ENCODE measurements around the gene CLEC11A.
"Not testable (repeated sequence)": the region's sequence is repeated elsewhere in the genome, so short reads cannot be mapped to it uniquely, and the experiment has no call there.

Gene CLEC11A

DNA sequence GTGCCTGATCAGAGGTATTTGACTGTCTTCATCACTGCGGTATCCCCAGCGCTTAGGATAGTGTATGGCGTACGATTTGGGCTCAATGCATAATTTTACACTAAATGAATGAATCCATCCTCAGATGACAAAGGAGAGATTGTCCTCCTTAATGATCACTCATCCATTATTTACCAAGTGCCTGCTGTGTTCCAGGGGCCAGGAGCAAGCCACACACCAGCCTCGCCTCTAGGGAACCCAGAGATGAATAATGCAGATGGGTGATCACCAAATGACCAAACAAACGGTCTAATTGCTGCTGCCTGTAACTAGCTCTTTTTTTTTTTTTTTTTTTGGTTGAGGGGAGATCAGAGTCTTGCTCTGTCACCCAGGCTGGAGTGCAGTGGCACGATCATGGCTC, 41.2 kb downstream of the CLEC11A start:
- Histone ChIP-seq H3K4me3 (no peak overlapping the region), H3K27ac (no peak overlapping the region)
- TF ChIP-seq, protein P1, sequence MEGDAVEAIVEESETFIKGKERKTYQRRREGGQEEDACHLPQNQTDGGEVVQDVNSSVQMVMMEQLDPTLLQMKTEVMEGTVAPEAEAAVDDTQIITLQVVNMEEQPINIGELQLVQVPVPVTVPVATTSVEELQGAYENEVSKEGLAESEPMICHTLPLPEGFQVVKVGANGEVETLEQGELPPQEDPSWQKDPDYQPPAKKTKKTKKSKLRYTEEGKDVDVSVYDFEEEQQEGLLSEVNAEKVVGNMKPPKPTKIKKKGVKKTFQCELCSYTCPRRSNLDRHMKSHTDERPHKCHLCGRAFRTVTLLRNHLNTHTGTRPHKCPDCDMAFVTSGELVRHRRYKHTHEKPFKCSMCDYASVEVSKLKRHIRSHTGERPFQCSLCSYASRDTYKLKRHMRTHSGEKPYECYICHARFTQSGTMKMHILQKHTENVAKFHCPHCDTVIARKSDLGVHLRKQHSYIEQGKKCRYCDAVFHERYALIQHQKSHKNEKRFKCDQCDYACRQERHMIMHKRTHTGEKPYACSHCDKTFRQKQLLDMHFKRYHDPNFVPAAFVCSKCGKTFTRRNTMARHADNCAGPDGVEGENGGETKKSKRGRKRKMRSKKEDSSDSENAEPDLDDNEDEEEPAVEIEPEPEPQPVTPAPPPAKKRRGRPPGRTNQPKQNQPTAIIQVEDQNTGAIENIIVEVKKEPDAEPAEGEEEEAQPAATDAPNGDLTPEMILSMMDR (IDR thresholded peaks at IDR 0.05): no peak
- DNase-seq (ENCODE audit: low spot score): no peak

DNA sequence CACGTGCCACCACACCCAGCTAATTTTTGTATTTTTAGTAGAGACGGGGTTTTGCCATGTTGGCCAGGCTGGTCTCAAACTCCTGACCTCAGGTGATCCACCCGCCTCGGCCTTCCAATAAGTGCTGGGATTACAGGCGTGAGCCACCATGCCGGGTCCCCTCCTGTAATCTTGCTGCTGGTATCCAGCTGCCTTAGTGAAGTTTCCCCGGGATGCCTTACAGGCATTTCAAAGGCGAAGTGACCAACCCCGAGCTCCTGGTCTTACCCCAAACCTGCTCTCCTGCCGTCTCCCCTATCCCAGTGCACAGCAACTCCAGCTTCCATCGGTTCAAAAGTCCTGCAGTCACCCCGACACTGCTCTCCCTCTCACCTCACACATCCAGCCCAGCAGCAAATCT, 43.6 kb downstream of the CLEC11A start:
- not testable (repeated sequence) for H3K4me3 ChIP-seq; DNase-seq (ENCODE audit: low spot score); H3K27ac ChIP-seq

DNA sequence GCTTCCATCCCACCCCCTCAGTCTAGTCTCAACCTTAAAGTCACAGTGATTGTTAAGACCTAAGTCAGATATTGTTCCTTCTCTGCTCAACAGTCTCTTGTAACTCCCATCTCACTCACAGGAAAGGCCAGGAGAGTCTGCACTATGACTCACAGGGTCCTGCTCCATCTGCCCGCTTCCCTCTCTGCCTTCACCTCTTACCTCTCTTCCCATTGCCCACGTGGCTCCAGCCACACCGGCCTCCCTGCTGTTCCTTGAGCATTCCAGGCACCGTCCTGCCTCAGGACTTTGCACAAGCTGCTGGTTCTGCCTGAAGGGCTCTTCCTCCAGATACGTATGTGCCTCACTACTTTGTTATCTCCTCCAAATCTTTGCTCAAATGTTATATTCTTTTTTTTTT, 44.1 kb downstream of the CLEC11A start:
- not testable (repeated sequence) for H3K4me3 ChIP-seq; H3K27ac ChIP-seq; DNase-seq (ENCODE audit: low spot score)

DNA sequence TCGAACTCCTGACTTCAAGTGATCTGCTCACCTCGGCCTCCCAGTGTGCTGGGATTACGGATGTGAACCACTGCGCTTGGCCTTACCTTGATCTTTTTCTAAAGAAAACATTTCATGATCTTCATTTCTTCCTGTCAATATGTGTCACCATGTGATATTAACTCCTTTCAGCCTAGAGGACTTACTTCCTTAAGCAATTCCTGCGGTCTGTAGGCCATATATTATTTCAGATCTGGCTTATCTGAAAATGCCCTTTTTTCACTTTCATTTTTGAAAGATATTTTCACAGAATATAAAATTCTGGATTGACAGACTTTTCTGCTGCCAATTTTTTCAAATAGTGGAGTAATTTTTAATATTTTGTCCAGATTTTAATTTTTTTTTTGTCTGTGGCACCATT, 45.1 kb downstream of the CLEC11A start:
- no peak for DNase-seq (ENCODE audit: low spot score)
- TF ChIP-seq, protein P1 (IDR thresholded peaks at IDR 0.05): no peak
- Histone ChIP-seq H3K27ac (no peak overlapping the region), H3K4me3 (no peak overlapping the region)

DNA sequence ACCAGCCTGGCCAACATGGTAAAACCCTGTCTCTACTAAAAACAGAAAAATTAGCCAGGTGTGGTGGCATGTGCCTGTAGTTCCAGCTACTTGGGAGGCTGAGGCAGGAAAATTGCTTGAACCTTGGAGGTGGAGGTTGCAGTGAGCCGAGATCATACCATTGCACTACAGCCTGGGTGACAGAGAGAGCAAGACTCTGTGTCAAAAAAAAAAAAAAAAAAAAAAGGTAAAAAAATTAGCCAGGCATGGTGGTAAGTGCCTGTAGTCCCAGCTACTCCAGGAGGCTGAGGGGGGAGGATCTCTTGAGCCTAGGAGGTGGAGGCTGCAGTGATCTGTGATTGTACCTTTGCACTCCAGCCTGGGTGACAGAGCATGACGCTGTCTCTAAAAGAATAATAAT, 47.0 kb downstream of the CLEC11A start, which contains the start of gene GPR32:
Gene GPR32, plus strand, starts transcription at position 301 of the 400 bp plus-strand sequence. CDS start 137 bp downstream, outside the sequence.
- DNase-seq (ENCODE audit: low spot score); H3K27ac ChIP-seq; H3K4me3 ChIP-seq: not testable (repeated sequence)

DNA sequence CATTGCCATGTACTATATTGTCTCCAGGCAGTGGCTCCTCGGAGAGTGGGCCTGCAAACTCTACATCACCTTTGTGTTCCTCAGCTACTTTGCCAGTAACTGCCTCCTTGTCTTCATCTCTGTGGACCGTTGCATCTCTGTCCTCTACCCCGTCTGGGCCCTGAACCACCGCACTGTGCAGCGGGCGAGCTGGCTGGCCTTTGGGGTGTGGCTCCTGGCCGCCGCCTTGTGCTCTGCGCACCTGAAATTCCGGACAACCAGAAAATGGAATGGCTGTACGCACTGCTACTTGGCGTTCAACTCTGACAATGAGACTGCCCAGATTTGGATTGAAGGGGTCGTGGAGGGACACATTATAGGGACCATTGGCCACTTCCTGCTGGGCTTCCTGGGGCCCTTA, 47.7 kb downstream of the CLEC11A start:
- H3K4me3 ChIP-seq: no peak overlapping the region
- no peak for DNase-seq (ENCODE audit: low spot score)
- TF ChIP-seq, protein P1 (IDR thresholded peaks at IDR 0.05): no peak
- H3K27ac ChIP-seq: no peak overlapping the region

DNA sequence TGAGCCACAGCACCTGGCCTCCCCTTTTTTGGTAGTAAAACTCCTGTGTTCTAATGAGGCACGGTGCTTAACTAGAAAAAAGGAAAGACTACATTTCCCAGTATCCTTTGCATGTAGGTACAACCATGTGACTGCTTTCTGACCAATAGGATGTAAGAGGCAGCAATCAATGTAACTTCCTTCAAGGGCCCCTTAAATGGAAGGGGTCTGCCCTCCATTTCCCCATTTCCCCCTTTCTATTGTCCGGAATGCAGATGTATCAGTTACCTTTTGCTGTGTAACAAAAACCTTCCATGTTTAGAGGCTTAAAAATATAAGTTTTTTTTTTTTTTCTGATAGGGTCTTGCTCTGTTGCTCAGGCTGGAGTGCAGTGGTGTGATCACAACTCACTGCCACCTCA, 49.3 kb downstream of the CLEC11A start:
- TF ChIP-seq, protein P1 (IDR thresholded peaks at IDR 0.05): no peak
- DNase-seq (ENCODE audit: low spot score): no peak
- Histone ChIP-seq H3K4me3 (no peak overlapping the region), H3K27ac (no peak overlapping the region)

DNA sequence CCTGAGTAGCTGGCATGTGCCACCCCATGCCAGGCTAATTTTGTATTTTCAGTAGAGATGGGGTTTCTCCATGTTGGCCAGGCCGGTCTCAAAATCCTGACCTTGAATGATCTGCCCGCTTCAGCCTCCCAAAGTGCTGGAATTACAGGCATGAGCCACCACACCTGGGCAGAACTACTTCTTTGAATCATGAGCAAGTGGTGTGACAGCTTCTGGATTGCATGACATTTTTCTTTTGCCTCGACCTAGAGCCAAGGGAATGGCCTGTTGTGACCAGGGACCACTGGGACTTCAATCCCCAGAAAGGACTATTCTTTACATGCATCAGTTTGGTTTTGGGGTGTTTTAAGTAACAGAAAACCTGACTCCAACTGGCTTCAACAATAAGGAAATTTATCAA, 49.7 kb downstream of the CLEC11A start:
- not testable (repeated sequence) for H3K4me3 ChIP-seq; H3K27ac ChIP-seq; DNase-seq (ENCODE audit: low spot score)

DNA sequence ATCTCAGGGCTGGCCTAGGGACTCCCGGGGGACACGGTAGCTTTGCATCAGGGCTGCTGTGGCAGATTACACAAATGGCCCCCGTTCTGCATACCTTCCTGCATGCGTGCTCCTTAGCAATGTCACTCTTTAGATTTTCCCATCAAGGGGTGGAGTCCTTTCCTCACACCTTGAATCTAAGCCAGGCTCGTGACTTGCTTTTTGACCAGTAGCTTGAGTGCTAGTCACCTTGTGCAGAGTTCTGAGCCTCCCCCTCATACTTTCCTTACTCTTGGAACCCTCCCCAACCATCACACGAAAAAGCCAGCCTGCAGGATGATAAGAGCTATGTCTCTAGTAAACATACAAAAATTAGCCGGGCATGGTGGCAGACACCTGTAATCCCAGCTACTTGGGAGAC, 50.3 kb downstream of the CLEC11A start:
- DNase-seq (ENCODE audit: low spot score); H3K4me3 ChIP-seq; H3K27ac ChIP-seq: not testable (repeated sequence)

All from coronary artery (tissue), 2 donors.